Posterior vena cava (tissue), 2 donors: ENCODE data around the gene HPD. TPM values are rescaled to one million over a fixed set of nuclear protein-coding genes. Genes with fewer than 3 reads are reported as not detected.

Source experiments
- DNase-seq: peaks from one replicate; pipeline ENCODE4 v3.0.0-alpha.2; 2020; ENCODE audit warnings: low spot score
- intact Hi-C, 2 donors: fragments of 100-400 bp; cut with DNase I; formaldehyde crosslinking; loops; one replicate each; pipeline versions ENCODE4 v1.14.1 to v1.14.2; 2022 to 2023
- total RNA-seq, 2 donors: library from RNA; stranded (reverse); fragmentation: NEBNext Ultra II Directional; extraction: Animal tissue kit (Norgen Biotek cat#: 25700); gene quantifications; one replicate each; pipeline ENCODE4 v1.2.1, GENCODE V29; 2021
- donor health status: DM: yes; HTN: yes; CAD: no.
- donor health status: DM: yes; HTN: yes; CAD: no.

The HPD gene
- total RNA-seq, 2 donors from 2014 or later, result 5.6 to 17.4 TPM

- intact Hi-C loops, result no loop called here
- DNase-seq, result no peak
Measured at GRCh38 chr12:121805171-121806008, 53.3 kb downstream of the HPD start.

- intact Hi-C loops, result no loop called here
- DNase-seq, result no peak
Measured at GRCh38 chr12:121804417-121805111, 54.1 kb downstream of the HPD start.

- no peak for DNase-seq
- intact Hi-C loops, result no loop called here
Measured at GRCh38 chr12:121803861-121804416, 54.7 kb downstream of the HPD start, which contains the start of gene SETD1B. TSS of gene SETD1B (plus strand) at chr12:121804009. CDS start at chr12:121804738, 729 bp downstream.

- DNase-seq, result peak; percentile 98
- intact Hi-C loops, result no loop called here
Measured at GRCh38 chr12:121802843-121803698, 55.6 kb downstream of the HPD start.

- no peak for DNase-seq
- intact Hi-C loops, result no loop called here
Measured at GRCh38 chr12:121802485-121802842, 56.2 kb downstream of the HPD start.

GRCh38 chr12:121801595-121802484, 56.8 kb downstream of the HPD start:
- no peak for DNase-seq
- intact Hi-C loops, result no loop called here

- intact Hi-C loops, result no loop called here
- peak; percentile 94 for DNase-seq
Measured at GRCh38 chr12:121800694-121801594, 57.7 kb downstream of the HPD start.

- DNase-seq, result peak; percentile 97
- intact Hi-C loops, result loop anchor here in 1 of 2 donors (5.0 kb wide), 1 partner anchor 87 kb away; the partner anchor contains the start of gene PSMD9
Measured at GRCh38 chr12:121799842-121800693, 58.6 kb downstream of the HPD start.

GRCh38 chr12:121799156-121799841, 59.4 kb downstream of the HPD start:
- intact Hi-C loops, result loop anchor here in 1 of 2 donors (5.0 kb wide), 1 partner anchor 88 kb away; the partner anchor contains the start of gene PSMD9
- DNase-seq, result peak; percentile 90

- peak; percentile 75 for DNase-seq
- intact Hi-C loops, result loop anchor here in 1 of 2 donors (5.0 kb wide), 1 partner anchor 89 kb away; the partner anchor contains the start of gene PSMD9
Measured at GRCh38 chr12:121798787-121799155, 59.9 kb downstream of the HPD start.

- DNase-seq, result peak; percentile 86
- intact Hi-C loops, result loop anchor here in 1 of 2 donors (5.0 kb wide), 1 partner anchor 89 kb away; the partner anchor contains the start of gene PSMD9
Measured at GRCh38 chr12:121797937-121798786, 60.5 kb downstream of the HPD start.

- peak; percentile 98 for DNase-seq
- intact Hi-C loops, result loop anchor here in 1 of 2 donors (5.0 kb wide), 1 partner anchor 90 kb away; the partner anchor contains the start of gene PSMD9
Measured at GRCh38 chr12:121796855-121797751, 61.6 kb downstream of the HPD start.
